Upper lobe of left lung (tissue), 6 donors: ENCODE measurements around the gene GLI3. TPM values are rescaled to one million over a fixed set of nuclear protein-coding genes. Genes with fewer than 3 reads are reported as not detected.

Experiments
- ATAC-seq, 2 donors: fragments of 200-7000 bp; cut with Tn5 transposase; one replicate each; pipeline ENCODE4 v1.9.1; 2022; ENCODE audit warnings: mild to moderate bottlenecking in 2 of 2, moderate library complexity in 2 of 2; ENCODE audit not compliant: low FRiP score in 2 of 2
- DNase-seq, 2 donors: peaks; one replicate each; pipeline ENCODE4 v3.0.0-alpha.2; 2019 to 2020
- H3K27ac ChIP-seq, 4 donors: fragments of 200-600 bp; sonication (generic); one replicate each; pipeline ENCODE4 v1.5.1; 2016 to 2019
- H3K27me3 ChIP-seq, 4 donors: fragments of 200-600 bp; sonication (generic); one replicate each; pipeline ENCODE4 v1.5.1; 2017 to 2019
- H3K36me3 ChIP-seq, 4 donors: fragments of 200-600 bp; sonication (generic); one replicate each; pipeline ENCODE4 v1.5.1; 2016 to 2019
- H3K4me1 ChIP-seq, 4 donors: fragments of 200-600 bp; sonication (generic); one replicate each; pipeline ENCODE4 v1.5.1; 2018 to 2019
- H3K4me3 ChIP-seq, 4 donors: fragments of 200-600 bp; sonication (generic); one replicate each; pipeline ENCODE4 v1.5.1; 2017 to 2019; ENCODE audit warnings: mild to moderate bottlenecking in 2 of 4, moderate library complexity in 1 of 4
- H3K9me3 ChIP-seq, 4 donors: fragments of 200-600 bp; sonication (generic); one replicate each; pipeline ENCODE4 v1.5.1; 2018 to 2019
- CTCF ChIP-seq, 6 experiments: fragments of 450-650 bp in 4 of 6; fragments of 200-600 bp in 2 of 6; sonication (generic) in 2 of 6; IDR thresholded peaks; one replicate each; pipeline ENCODE4 v1.5.1; 2016 to 2019; ENCODE audit warnings: antibody characterized with exemption in 6 of 6
- EP300 ChIP-seq, 4 donors: sonication (generic); formaldehyde crosslinking; IDR thresholded peaks; one replicate each; pipeline ENCODE4 v1.5.1; 2017; ENCODE audit warnings: antibody characterized with exemption in 4 of 4, control low read depth in 2 of 4
- POLR2A ChIP-seq, 4 donors: fragments of 450-650 bp; IDR thresholded peaks; one replicate each; pipeline ENCODE4 v1.5.1; 2016 to 2017; ENCODE audit warnings: antibody characterized with exemption in 4 of 4, mild to moderate bottlenecking in 2 of 4
- POLR2AphosphoS5 ChIP-seq, 2 donors: sonication (generic); formaldehyde crosslinking; IDR thresholded peaks; one replicate each; pipeline ENCODE4 v1.5.1; 2017; ENCODE audit warnings: antibody characterized with exemption in 2 of 2
- WGBS, 2 donors: methylation state at CpG; one replicate each; pipeline ENCODE4 v1.1.5; 2017 to 2018; 5-methylcytosine and 5-hydroxymethylcytosine counted together
- total RNA-seq, 6 donors: library from RNA; depleted of rRNA in 4 of 6; stranded (reverse); fragments of >200 nt in 4 of 6; gene quantifications; one replicate each; pipeline versions ENCODE4 v1.1.0 to v1.2.1, GENCODE V29; 2016 to 2021
- donor health status: DM: no; HTN: no; CAD: no; lungs with moderate emphysema.
- donor health status: DM: no; HTN: yes; CAD: no; lungs with severe emphysema.

The GLI3 gene
- total RNA-seq, 6 donors from 2014 or later: 5.2 to 19.4 (median 14.9) TPM

GRCh38 chr7:42102301-42102700 is 134.7 kb downstream of the GLI3 start:
- Histone ChIP-seq H3K9me3 (no peaks in the 10 kb centered on the region), H3K4me1 (peaks cover 22 to 30% (median 26%) of the 10 kb centered on the region in 4 donors), H3K27ac (no peak overlapping the region), H3K36me3 (no peaks in the 10 kb centered on the region), H3K4me3 (no peak overlapping the region), H3K27me3 (no peaks in the 10 kb centered on the region)
- no peak for DNase-seq
- TF ChIP-seq POLR2AphosphoS5 (IDR thresholded peaks at IDR 0.05) (no peak), CTCF (IDR thresholded peaks at IDR 0.05) (no peak), EP300 (IDR thresholded peaks at IDR 0.05) (no peak), POLR2A (IDR thresholded peaks at IDR 0.05) (no peak)
- ATAC-seq: no peak
- WGBS, 2 donors: 85 to 92% methylated on average over 4 of the region's 4 CpGs

GRCh38 chr7:42100156-42100508 is 136.9 kb downstream of the GLI3 start:
- no peak for TF ChIP-seq EP300 (IDR thresholded peaks at IDR 0.05)
- Histone ChIP-seq H3K4me3 (no peak overlapping the region), H3K4me1 (peaks cover 17 to 30% (median 26%) of the 10 kb centered on the region in 4 donors), H3K27me3 (no peaks in the 10 kb centered on the region), H3K9me3 (no peaks in the 10 kb centered on the region), H3K36me3 (no peaks in the 10 kb centered on the region), H3K27ac (no peak overlapping the region)
- no peak for ATAC-seq
- WGBS, 2 donors: 79 to 97% methylated on average over 2 of the region's 2 CpGs
- DNase-seq: no peak

- ATAC-seq: no peak
- TF ChIP-seq POLR2A (IDR thresholded peaks at IDR 0.05): no peak
- no peak for TF ChIP-seq CTCF (IDR thresholded peaks at IDR 0.05)
- no peak for TF ChIP-seq EP300 (IDR thresholded peaks at IDR 0.05)
- no peak for TF ChIP-seq POLR2AphosphoS5 (IDR thresholded peaks at IDR 0.05)
- Histone ChIP-seq H3K4me1 (peaks cover 14 to 30% (median 26%) of the 10 kb centered on the region in 4 donors), H3K36me3 (no peaks in the 10 kb centered on the region), H3K27ac (no peak overlapping the region), H3K4me3 (no peak overlapping the region), H3K9me3 (no peaks in the 10 kb centered on the region), H3K27me3 (no peaks in the 10 kb centered on the region)
- WGBS, 2 donors: 79 to 82% methylated on average over 8 of the region's 8 CpGs
- no peak for DNase-seq
Observed at GRCh38 chr7:42099470-42100155, 137.4 kb downstream of the GLI3 start.

GRCh38 chr7:42099066-42099465 is 137.9 kb downstream of the GLI3 start:
- no peak overlapping the region for H3K4me3 ChIP-seq
- no peak for ATAC-seq
- no peak for DNase-seq
- no peaks in the 10 kb centered on the region for H3K9me3 ChIP-seq
- no peak overlapping the region for H3K27ac ChIP-seq
- 72 to 78% methylated on average over 4 of the region's 4 CpGs for WGBS, 2 donors
- H3K36me3 ChIP-seq: no peaks in the 10 kb centered on the region
- peaks cover 14 to 30% (median 21%) of the 10 kb centered on the region in 4 donors for H3K4me1 ChIP-seq
- TF ChIP-seq EP300 (IDR thresholded peaks at IDR 0.05): no peak
- TF ChIP-seq POLR2A (IDR thresholded peaks at IDR 0.05): no peak
- no peak for TF ChIP-seq CTCF (IDR thresholded peaks at IDR 0.05)
- H3K27me3 ChIP-seq: no peaks in the 10 kb centered on the region

- no peaks in the 10 kb centered on the region for H3K9me3 ChIP-seq
- H3K4me3 ChIP-seq: no peak overlapping the region
- ATAC-seq (peak; percentile 34 to 66), DNase-seq (no peak)
- H3K27ac ChIP-seq: peak overlapping the region in 1 of 4 donors; percentile 56
- no peaks in the 10 kb centered on the region for H3K27me3 ChIP-seq
- no peaks in the 10 kb centered on the region for H3K36me3 ChIP-seq
- TF ChIP-seq CTCF (IDR thresholded peaks at IDR 0.05): no peak
- no peak for TF ChIP-seq POLR2A (IDR thresholded peaks at IDR 0.05)
- TF ChIP-seq EP300 (IDR thresholded peaks at IDR 0.05): no peak
- no peak for TF ChIP-seq POLR2AphosphoS5 (IDR thresholded peaks at IDR 0.05)
- H3K4me1 ChIP-seq: peaks cover 12 to 30% (median 19%) of the 10 kb centered on the region in 4 donors
- WGBS, 2 donors: 81 to 85% methylated on average over 5 of the region's 5 CpGs
Observed at GRCh38 chr7:42097752-42098151, 139.3 kb downstream of the GLI3 start.
